Measurements from ENCODE around the gene RASGRF1.

DNA sequence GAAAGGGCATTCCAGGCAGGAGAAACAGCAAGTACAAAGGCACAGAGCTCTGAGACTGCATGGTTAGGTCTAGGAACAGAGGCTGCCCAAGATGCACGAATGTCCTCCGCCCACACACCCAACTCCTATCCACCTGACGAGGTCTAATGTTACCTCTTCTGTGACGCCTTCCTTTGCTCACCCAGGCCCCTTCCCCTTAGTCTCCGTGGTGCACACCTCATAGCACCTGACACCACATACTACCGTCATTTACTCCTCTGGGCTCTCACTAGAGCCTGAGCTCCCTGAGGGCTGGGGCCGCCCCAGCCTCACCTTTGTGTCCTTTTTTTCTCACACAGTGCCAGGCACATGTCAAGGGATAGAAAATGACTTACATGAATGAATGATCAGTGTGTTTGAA, 31.0 kb upstream of the RASGRF1 start:
- TF ChIP-seq, protein P1, sequence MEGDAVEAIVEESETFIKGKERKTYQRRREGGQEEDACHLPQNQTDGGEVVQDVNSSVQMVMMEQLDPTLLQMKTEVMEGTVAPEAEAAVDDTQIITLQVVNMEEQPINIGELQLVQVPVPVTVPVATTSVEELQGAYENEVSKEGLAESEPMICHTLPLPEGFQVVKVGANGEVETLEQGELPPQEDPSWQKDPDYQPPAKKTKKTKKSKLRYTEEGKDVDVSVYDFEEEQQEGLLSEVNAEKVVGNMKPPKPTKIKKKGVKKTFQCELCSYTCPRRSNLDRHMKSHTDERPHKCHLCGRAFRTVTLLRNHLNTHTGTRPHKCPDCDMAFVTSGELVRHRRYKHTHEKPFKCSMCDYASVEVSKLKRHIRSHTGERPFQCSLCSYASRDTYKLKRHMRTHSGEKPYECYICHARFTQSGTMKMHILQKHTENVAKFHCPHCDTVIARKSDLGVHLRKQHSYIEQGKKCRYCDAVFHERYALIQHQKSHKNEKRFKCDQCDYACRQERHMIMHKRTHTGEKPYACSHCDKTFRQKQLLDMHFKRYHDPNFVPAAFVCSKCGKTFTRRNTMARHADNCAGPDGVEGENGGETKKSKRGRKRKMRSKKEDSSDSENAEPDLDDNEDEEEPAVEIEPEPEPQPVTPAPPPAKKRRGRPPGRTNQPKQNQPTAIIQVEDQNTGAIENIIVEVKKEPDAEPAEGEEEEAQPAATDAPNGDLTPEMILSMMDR (IDR thresholded peaks at IDR 0.05) = no peak
- TF ChIP-seq POLR2AphosphoS5 (IDR thresholded peaks at IDR 0.05) (no peak), EP300 (IDR thresholded peaks at IDR 0.05; ENCODE audit: low read depth) (no peak), POLR2A (IDR thresholded peaks at IDR 0.05) (no peak)
